Naive thymus-derived CD4-positive, alpha-beta T cell (primary cell): Measurements from ENCODE around the gene GJC2. TPM values are rescaled to one million over a fixed set of nuclear protein-coding genes. Genes with fewer than 3 reads are reported as not detected.
"Not testable (repeated sequence)": the region's sequence is repeated elsewhere in the genome, so short reads cannot be mapped to it uniquely, and the experiment has no call there.

Experiments used
- ATAC-seq: fragments of 150-1000 bp; cut with Tn5 transposase; 2 replicates; pipeline ENCODE4 v1.10.0; 2021; ENCODE audit warnings: mild to moderate bottlenecking, moderate library complexity
- CTCF ChIA-PET: fragments of 350-600 bp; sonication (Branson Sonifier 250); formaldehyde crosslinking; loops from one replicate; lab custom pipeline; 2021; ENCODE audit warnings: antibody characterized with exemption; lab: Charles Lee
- POLR2A ChIA-PET: fragments of 350-600 bp; sonication (Branson Sonifier 250); formaldehyde crosslinking; loops from one replicate; lab custom pipeline; 2021; ENCODE audit warnings: antibody characterized with exemption, inconsistent platforms; lab: Charles Lee
- DNase-seq, 9 donors: peaks; one replicate each; pipeline versions ENCODE4 v3.0.0 to v3.0.0-alpha.2; 2020 to 2022; ENCODE audit warnings: mixed read lengths in 1 of 9
- H3K27ac ChIP-seq: one replicate; pipeline ENCODE4 v1.7.0; 2013; ENCODE audit warnings: mild to moderate bottlenecking, low read depth, low read length, moderate library complexity
- H3K27me3 ChIP-seq, 2 donors: one replicate each; pipeline ENCODE4 v1.7.0; 2013; ENCODE audit warnings: low read length in 2 of 2, mild to moderate bottlenecking in 2 of 2, moderate library complexity in 2 of 2; ENCODE audit not compliant: control insufficient read depth in 2 of 2, insufficient read depth in 2 of 2
- H3K36me3 ChIP-seq, 3 experiments: 1 replicate in 2 of 3; 2 replicates in 1 of 3; pipeline ENCODE4 v1.7.0; 2013; ENCODE audit warnings: low read length in 3 of 3, mild to moderate bottlenecking in 3 of 3, moderate library complexity in 1 of 3; ENCODE audit not compliant: insufficient read depth in 3 of 3, control insufficient read depth in 2 of 3
- H3K4me1 ChIP-seq, 2 donors: one replicate each; pipeline ENCODE4 v1.7.0; 2013; ENCODE audit warnings: low read length in 2 of 2, mild to moderate bottlenecking in 2 of 2, moderate library complexity in 1 of 2; ENCODE audit not compliant: control insufficient read depth in 2 of 2, insufficient read depth in 2 of 2
- H3K4me3 ChIP-seq: 2 replicates; pipeline ENCODE4 v1.7.0; 2013; ENCODE audit warnings: mild to moderate bottlenecking, low read length
- H3K9me3 ChIP-seq, 3 experiments: 1 replicate in 2 of 3; 2 replicates in 1 of 3; pipeline ENCODE4 v1.7.0; 2013; ENCODE audit warnings: low read length in 3 of 3; ENCODE audit not compliant: control insufficient read depth in 2 of 3
- H3K27ac Mint-ChIP-seq, 9 donors: one replicate each; pipeline ENCODE4 v1.8.0; 2020 to 2022; ENCODE audit warnings: mixed read lengths in 9 of 9, mild to moderate bottlenecking in 8 of 9, moderate library complexity in 5 of 9, inconsistent platforms in 2 of 9
- H3K27me3 Mint-ChIP-seq, 5 donors: one replicate each; pipeline ENCODE4 v1.8.0; 2021 to 2022; ENCODE audit warnings: mixed read lengths in 5 of 5, mild to moderate bottlenecking in 1 of 5
- H3K36me3 Mint-ChIP-seq, 5 donors: one replicate each; pipeline ENCODE4 v1.8.0; 2020 to 2022; ENCODE audit warnings: mixed read lengths in 5 of 5, mild to moderate bottlenecking in 3 of 5, inconsistent platforms in 1 of 5
- H3K4me1 Mint-ChIP-seq, 7 donors: one replicate each; pipeline ENCODE4 v1.8.0; 2020 to 2022; ENCODE audit warnings: mixed read lengths in 7 of 7, mild to moderate bottlenecking in 3 of 7, inconsistent platforms in 1 of 7
- H3K4me3 Mint-ChIP-seq, 10 donors: one replicate each; pipeline ENCODE4 v1.8.0; 2020 to 2022; ENCODE audit warnings: mild to moderate bottlenecking in 10 of 10, mixed read lengths in 10 of 10, moderate library complexity in 6 of 10, inconsistent platforms in 2 of 10
- H3K9me3 Mint-ChIP-seq, 11 donors: one replicate each; pipeline ENCODE4 v1.8.0; 2020 to 2022; ENCODE audit warnings: mixed read lengths in 11 of 11, mild to moderate bottlenecking in 4 of 11, inconsistent platforms in 1 of 11, moderate library complexity in 1 of 11
- intact Hi-C, 2 donors: fragments of 100-400 bp; cut with micrococcal nuclease; formaldehyde crosslinking; loops; one replicate each; pipeline ENCODE4 v1.15.1; 2023
- polyA plus RNA-seq, 2 donors: library from polyadenylated mRNA; unstranded; fragments of 300-500 nt; fragmentation: Illumina TruSeq; gene quantifications; one replicate each; pipeline ENCODE4 v1.2.3, GENCODE V29; 2021
- total RNA-seq, 6 experiments: library from RNA in 5 of 6; stranded (reverse) in 5 of 6; gene quantifications; 1 replicate in 5 of 6; 2 replicates in 1 of 6; pipeline ENCODE4 v1.2.3 and lab custom pipeline; 2021 to 2026

Gene GJC2
- total and polyA plus RNA-seq, 7 experiments from 2014 or later = 0.70 to 3.3 (median 0.94) TPM; not detected in 2

DNA sequence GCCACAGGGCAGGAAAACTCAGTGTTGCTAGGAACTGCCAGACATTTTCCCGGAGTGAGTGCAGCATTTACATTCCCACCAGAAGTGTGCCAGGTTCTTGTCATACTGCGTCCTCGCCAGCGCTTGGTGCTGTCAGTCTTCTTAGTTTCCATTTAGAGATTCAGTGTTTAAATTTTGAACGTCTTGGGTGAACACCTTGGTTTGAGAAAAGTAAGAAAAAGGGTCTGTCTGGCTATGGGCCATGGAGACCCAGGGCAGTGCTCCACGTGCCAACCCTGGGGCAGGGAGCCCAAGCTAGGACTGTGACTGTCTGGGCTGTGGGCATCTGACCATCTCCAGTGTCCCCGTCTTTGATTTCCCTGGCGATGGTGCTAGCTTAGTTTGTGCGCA is 31.9 kb downstream of the GJC2 start:
- Histone ChIP-seq H3K4me3 (no peak overlapping the region), H3K27me3 (no peaks in the 10 kb centered on the region), H3K9me3 (no peaks in the 10 kb centered on the region), H3K36me3 (peaks cover 0 to 5% (median 0%) of the 10 kb centered on the region in 3 experiments), H3K27ac (no peak overlapping the region), H3K4me1 (peaks cover 0 to 16% of the 10 kb centered on the region in 2 donors)
- peaks cover 0 to 17% (median 8%) of the 10 kb centered on the region in 7 donors for H3K4me1 Mint-ChIP-seq
- no peak overlapping the region for H3K4me3 Mint-ChIP-seq
- peaks cover 0 to 9% (median 0%) of the 10 kb centered on the region in 5 donors for H3K36me3 Mint-ChIP-seq
- DNase-seq (no peak), ATAC-seq (no peak)
- H3K9me3 Mint-ChIP-seq = no peaks in the 10 kb centered on the region
- H3K27ac Mint-ChIP-seq = no peak overlapping the region
- ChIA-PET CTCF (interaction anchor here (1.3 kb wide), 1 partner anchor 51 kb away, joined by 3 read pairs; no protein-coding TSS in a partner anchor), POLR2A (interaction anchor here (0.9 kb wide), 1 partner anchor 15 kb away, joined by 4 read pairs; no protein-coding TSS in a partner anchor)
- intact Hi-C loops = no loop called here
- no peaks in the 10 kb centered on the region for H3K27me3 Mint-ChIP-seq

- Histone ChIP-seq H3K27me3 (no peaks in the 10 kb centered on the region), H3K36me3 (no peaks in the 10 kb centered on the region), H3K4me1 (peaks cover 0 to 18% of the 10 kb centered on the region in 2 donors), H3K9me3 (no peaks in the 10 kb centered on the region), H3K27ac (no peak overlapping the region), H3K4me3 (no peak overlapping the region)
- ATAC-seq (no peak), DNase-seq (no peak)
- H3K27me3 Mint-ChIP-seq = no peaks in the 10 kb centered on the region
- ChIA-PET POLR2A (no interaction called here), CTCF (interaction anchor here (0.6 to 1.3 kb wide), 2 partner anchors 52 to 66 kb away, joined by 3 read pairs; no protein-coding TSS in a partner anchor)
- H3K9me3 Mint-ChIP-seq = no peaks in the 10 kb centered on the region
- no peak overlapping the region for H3K27ac Mint-ChIP-seq
- peaks cover 0 to 9% (median 0%) of the 10 kb centered on the region in 5 donors for H3K36me3 Mint-ChIP-seq
- no peak overlapping the region for H3K4me3 Mint-ChIP-seq
- intact Hi-C loops = no loop called here
- peaks cover 0 to 17% (median 8%) of the 10 kb centered on the region in 7 donors for H3K4me1 Mint-ChIP-seq
These were observed 32.7 kb downstream of the GJC2 start for GRCh38 chr1:228182296-228183030.

DNA sequence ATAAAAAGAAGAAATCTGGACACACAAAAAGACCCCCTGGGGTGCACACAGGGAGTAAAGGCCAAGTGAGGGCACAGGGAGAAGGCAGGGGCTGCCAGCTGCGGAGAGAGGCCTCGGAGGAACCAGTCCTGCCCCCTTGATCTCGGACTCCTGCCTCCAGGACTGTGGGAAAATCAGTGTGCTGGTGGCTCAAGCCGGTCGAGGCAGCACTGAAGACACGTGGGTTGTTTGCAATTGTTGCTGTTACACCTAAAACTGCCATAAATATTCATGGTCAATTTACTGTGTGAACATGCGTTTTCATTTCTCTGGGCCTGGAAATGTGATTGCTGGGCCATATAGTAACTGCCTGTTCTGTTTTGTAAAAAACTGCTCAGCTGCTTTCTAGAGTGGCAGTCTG is 34.4 kb downstream of the GJC2 start:
- H3K9me3 Mint-ChIP-seq = no peaks in the 10 kb centered on the region
- Histone ChIP-seq H3K4me1 (peaks cover 0 to 18% of the 10 kb centered on the region in 2 donors), H3K27me3 (no peaks in the 10 kb centered on the region), H3K27ac (no peak overlapping the region), H3K9me3 (no peaks in the 10 kb centered on the region), H3K4me3 (no peak overlapping the region), H3K36me3 (no peaks in the 10 kb centered on the region)
- POLR2A ChIA-PET = interaction anchor here (0.6 kb wide), 1 partner anchor 1154 kb away, joined by 3 read pairs; no protein-coding TSS in a partner anchor
- H3K36me3 Mint-ChIP-seq = peaks cover 0 to 5% (median 0%) of the 10 kb centered on the region in 5 donors
- peaks cover 0 to 2% (median 0%) of the 10 kb centered on the region in 5 donors for H3K27me3 Mint-ChIP-seq
- H3K4me1 Mint-ChIP-seq = peaks cover 3 to 11% (median 7%) of the 10 kb centered on the region in 7 donors
- DNase-seq (no peak), ATAC-seq (no peak)
- CTCF ChIA-PET = no interaction called here
- intact Hi-C loops = no loop called here
- H3K27ac Mint-ChIP-seq = peak overlapping the region in 1 of 9 donors; percentile 46
- H3K4me3 Mint-ChIP-seq = no peak overlapping the region

DNA sequence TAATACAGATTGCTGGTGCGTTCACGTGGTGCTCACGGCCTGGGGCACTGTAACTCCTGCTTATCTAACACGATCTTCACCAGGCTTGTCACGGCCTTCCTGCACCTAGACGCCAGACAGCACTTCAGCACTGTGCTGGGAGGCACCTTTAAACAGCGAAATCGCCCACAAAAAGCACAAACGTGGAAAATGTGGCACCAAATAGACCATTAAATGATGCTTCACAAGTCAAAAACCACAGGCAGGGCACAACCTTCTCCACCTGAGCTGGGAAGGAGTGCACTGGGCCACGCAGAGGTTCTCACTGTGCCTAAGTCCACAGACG is 35.9 kb downstream of the GJC2 start:
- Mint-ChIP-seq H3K9me3 (no peaks in the 10 kb centered on the region), H3K36me3 (peaks cover 0 to 5% (median 0%) of the 10 kb centered on the region in 5 donors), H3K27me3 (peaks cover 0 to 2% (median 0%) of the 10 kb centered on the region in 5 donors), H3K4me3 (no peak overlapping the region), H3K27ac (peak overlapping the region in 6 of 9 donors; percentile 14 to 68 (median 42)), H3K4me1 (peaks cover 5 to 11% (median 7%) of the 10 kb centered on the region in 7 donors)
- Histone ChIP-seq H3K27ac (no peak overlapping the region), H3K9me3 (no peaks in the 10 kb centered on the region), H3K4me3 (no peak overlapping the region), H3K36me3 (no peaks in the 10 kb centered on the region), H3K4me1 (peaks cover 0 to 18% of the 10 kb centered on the region in 2 donors), H3K27me3 (no peaks in the 10 kb centered on the region)
- ATAC-seq (peak; percentile 81), DNase-seq (no peak)
- intact Hi-C loops = no loop called here
- ChIA-PET POLR2A (interaction anchor here (0.7 kb wide), 1 partner anchor 10 kb away, joined by 3 read pairs; no protein-coding TSS in a partner anchor), CTCF (no interaction called here)

DNA sequence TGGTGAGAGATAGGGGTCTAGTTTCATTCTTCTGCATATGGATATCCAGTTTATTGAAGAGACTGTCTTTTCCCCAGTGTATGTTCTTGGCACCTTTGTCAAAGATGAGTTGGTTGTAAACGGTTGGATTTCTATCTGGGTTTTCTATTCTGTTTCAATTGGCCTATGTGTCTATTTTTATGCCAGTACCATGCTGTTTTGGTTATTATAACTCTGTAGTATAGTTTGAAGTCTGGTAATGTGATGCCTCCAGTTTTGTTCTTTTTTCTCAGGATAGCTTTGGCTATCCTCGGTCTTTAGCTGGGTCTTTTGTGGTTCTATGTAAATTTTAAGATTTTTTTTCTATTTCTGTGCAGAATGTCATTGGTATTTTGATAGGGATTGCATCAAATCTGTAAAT is 38.5 kb downstream of the GJC2 start:
- H3K27ac Mint-ChIP-seq, H3K36me3 Mint-ChIP-seq, H3K27me3 ChIP-seq, H3K4me3 Mint-ChIP-seq, H3K4me3 ChIP-seq, H3K9me3 Mint-ChIP-seq, DNase-seq, ATAC-seq, H3K36me3 ChIP-seq, H3K27ac ChIP-seq, intact Hi-C loops, H3K27me3 Mint-ChIP-seq, POLR2A ChIA-PET, H3K9me3 ChIP-seq: not testable (repeated sequence)
- CTCF ChIA-PET = interaction anchor here (0.5 kb wide), 1 partner anchor 1304 kb away, joined by 3 read pairs; no protein-coding TSS in a partner anchor
- H3K4me1 ChIP-seq = peaks cover 0 to 18% of the 10 kb centered on the region in 2 donors
- H3K4me1 Mint-ChIP-seq = peaks cover 5 to 11% (median 7%) of the 10 kb centered on the region in 7 donors

DNA sequence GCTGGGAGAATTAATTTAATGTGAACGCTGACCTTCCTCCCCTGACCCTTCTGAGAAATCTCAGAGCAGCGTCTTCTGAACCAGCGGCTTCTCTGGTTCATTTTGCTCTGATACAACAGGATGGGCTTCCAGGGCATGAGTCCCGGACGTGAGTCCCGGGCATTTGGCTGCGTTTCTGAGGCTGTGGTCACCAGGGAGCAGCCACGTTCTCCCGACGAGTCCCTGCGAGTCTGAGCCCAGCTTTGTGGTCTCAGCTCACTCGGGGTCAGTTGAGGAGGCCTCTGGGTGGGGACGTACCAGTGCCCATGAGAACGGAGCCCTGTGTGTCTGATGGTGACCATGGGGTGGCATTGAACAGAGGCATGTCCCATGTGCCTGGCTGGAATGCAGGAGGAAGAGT is 40.5 kb downstream of the GJC2 start:
- H3K4me3 Mint-ChIP-seq = no peak overlapping the region

More for the DNA sequence above, 40.5 kb downstream of the GJC2 start:
- ChIA-PET POLR2A (no interaction called here), CTCF (no interaction called here)
- H3K27ac Mint-ChIP-seq = no peak overlapping the region
- no peaks in the 10 kb centered on the region for H3K9me3 Mint-ChIP-seq
- H3K4me1 ChIP-seq = peaks cover 0 to 17% of the 10 kb centered on the region in 2 donors
- DNase-seq (no peak), ATAC-seq (no peak)
- peaks cover 5 to 11% (median 7%) of the 10 kb centered on the region in 7 donors for H3K4me1 Mint-ChIP-seq
- peaks cover 0 to 2% (median under 1%) of the 10 kb centered on the region in 5 donors for H3K36me3 Mint-ChIP-seq
- H3K27me3 ChIP-seq = no peaks in the 10 kb centered on the region
- no peak overlapping the region for H3K27ac ChIP-seq
- intact Hi-C loops = no loop called here
- no peak overlapping the region for H3K4me3 ChIP-seq
- no peaks in the 10 kb centered on the region for H3K9me3 ChIP-seq
- H3K27me3 Mint-ChIP-seq = peaks cover 0 to 2% (median 0%) of the 10 kb centered on the region in 5 donors
- no peaks in the 10 kb centered on the region for H3K36me3 ChIP-seq
